Endothelial cell of umbilical vein (primary cell): ENCODE measurements around the gene ENHO. TPM values are rescaled to one million over a fixed set of nuclear protein-coding genes. Genes with fewer than 3 reads are reported as not detected.

Source experiments
- BruUV-seq: library from RNA; stranded (reverse); fragments of 400-500 nt; replicated peaks from 2 replicates; lab custom pipeline; 2021; lab: Mats Ljungman, UMichigan
- CTCF ChIA-PET: fragments of 300-600, 350-600 bp; sonication (Branson Sonifier 250); formaldehyde crosslinking; loops from one replicate; lab custom pipeline; 2021; ENCODE audit warnings: antibody characterized with exemption, inconsistent platforms; lab: Charles Lee
- POLR2A ChIA-PET: fragments of 300-600, 350-600 bp; sonication (Branson Sonifier 250); formaldehyde crosslinking; loops from one replicate; lab custom pipeline; 2021; ENCODE audit warnings: antibody characterized with exemption, inconsistent platforms; lab: Charles Lee
- DNase-seq: peaks from one replicate; pipeline ENCODE4 v3.0.0-alpha.2; 2011; ENCODE audit warnings: low read depth, low spot score
- FAIRE-seq: peaks from 2 replicates; lab custom pipeline; 2011; peaks lifted over from hg19 to GRCh38; lab: Jason Lieb, UNC
- H2AFZ ChIP-seq: 2 replicates; pipeline ENCODE4 v1.6.0; 2012; ENCODE audit warnings: low read depth, low read length, control low read depth, inconsistent platforms
- H3K27ac ChIP-seq: 2 replicates; pipeline ENCODE4 v1.5.1; 2011; ENCODE audit warnings: low read depth, mild to moderate bottlenecking, control low read depth, low read length, moderate library complexity; ENCODE audit not compliant: insufficient read depth
- H3K27me3 ChIP-seq, 2 experiments: 2 replicates each; pipeline versions ENCODE4 v1.6.0 to v1.6.1; 2011; ENCODE audit warnings: low read length in 2 of 2, mixed read lengths in 1 of 2; ENCODE audit not compliant: control insufficient read depth in 2 of 2, insufficient read depth in 2 of 2
- H3K36me3 ChIP-seq, 2 experiments: 2 replicates in 1 of 2; 3 replicates in 1 of 2; pipeline ENCODE4 v1.5.1; 2011; ENCODE audit warnings: low read length in 2 of 2, mild to moderate bottlenecking in 1 of 2, moderate library complexity in 1 of 2; ENCODE audit not compliant: control insufficient read depth in 2 of 2, insufficient read depth in 2 of 2; ENCODE audit errors: extremely low read depth in 1 of 2
- H3K4me1 ChIP-seq: 3 replicates; pipeline ENCODE4 v1.5.1; 2011; ENCODE audit warnings: mild to moderate bottlenecking, low read length; ENCODE audit not compliant: control insufficient read depth, insufficient read depth; ENCODE audit errors: extremely low read depth
- H3K4me2 ChIP-seq: 2 replicates; pipeline ENCODE4 v1.6.1; 2011; ENCODE audit warnings: low read length, control low read depth, mixed read lengths; ENCODE audit not compliant: insufficient read depth
- H3K4me3 ChIP-seq, 3 experiments: fragments of 200-600 bp in 1 of 3; sonication (generic), shearing (Covaris generic) in 1 of 3; replicated peaks in 1 of 3; 2 replicates each; pipeline ENCODE4 v1.5.1; 2011 to 2016; ENCODE audit warnings: control low read depth in 3 of 3, low read length in 3 of 3, mild to moderate bottlenecking in 2 of 3, inconsistent platforms in 1 of 3, low read depth in 1 of 3, moderate library complexity in 1 of 3; ENCODE audit not compliant: insufficient read depth in 1 of 3
- H3K79me2 ChIP-seq: 2 replicates; pipeline ENCODE4 v1.6.0; 2012; ENCODE audit warnings: low read length, inconsistent platforms; ENCODE audit not compliant: control insufficient read depth, insufficient read depth
- H3K9ac ChIP-seq: replicated peaks from 2 replicates; pipeline ENCODE3; 2011; ENCODE audit warnings: low read length, control low read depth; ENCODE audit not compliant: insufficient read depth; ENCODE audit errors: extremely low read depth
- H3K9me1 ChIP-seq: replicated peaks from 3 replicates; pipeline ENCODE4 v1.6.0; 2011; ENCODE audit warnings: mild to moderate bottlenecking, low read length; ENCODE audit not compliant: control insufficient read depth, insufficient read depth; ENCODE audit errors: extremely low read depth
- H3K9me3 ChIP-seq: replicated peaks from 2 replicates; pipeline ENCODE4 v1.5.1; 2012; ENCODE audit warnings: low read length, inconsistent platforms; ENCODE audit not compliant: control insufficient read depth, insufficient read depth
- H4K20me1 ChIP-seq: replicated peaks from 2 replicates; pipeline ENCODE3; 2011; ENCODE audit warnings: mild to moderate bottlenecking, low read length; ENCODE audit not compliant: control insufficient read depth, insufficient read depth; ENCODE audit errors: extremely low read depth
- EZH2 ChIP-seq: IDR thresholded peaks from 2 replicates; pipeline ENCODE4 v1.6.1; 2012; ENCODE audit warnings: borderline replicate concordance, low read depth, mild to moderate bottlenecking, moderate library complexity, low read length, inconsistent platforms; ENCODE audit not compliant: severe bottlenecking
- FOS ChIP-seq: IDR thresholded peaks from 2 replicates; pipeline ENCODE4 v1.6.1; 2011; ENCODE audit warnings: mild to moderate bottlenecking, low read length, moderate library complexity, borderline replicate concordance; ENCODE audit not compliant: insufficient read depth
- GATA2 ChIP-seq: IDR thresholded peaks from 2 replicates; pipeline ENCODE4 v1.7.0; 2011; ENCODE audit warnings: low read depth, mild to moderate bottlenecking, moderate library complexity, mixed read lengths, low read length; ENCODE audit not compliant: insufficient read length, insufficient read depth
- JUN ChIP-seq: IDR thresholded peaks from 2 replicates; pipeline ENCODE4 v1.6.1; 2011; ENCODE audit warnings: borderline replicate concordance, low read depth; ENCODE audit not compliant: insufficient read length, insufficient read depth
- MAX ChIP-seq: IDR thresholded peaks from 2 replicates; pipeline ENCODE4 v1.6.1; 2011; ENCODE audit not compliant: insufficient read depth, insufficient read length
- MYC ChIP-seq: IDR thresholded peaks from one replicate; pipeline ENCODE4 v1.6.1; 2011; ENCODE audit warnings: mild to moderate bottlenecking, low read depth, low read length
- POLR2A ChIP-seq: IDR thresholded peaks from 2 replicates; pipeline ENCODE4 v1.6.1; 2012; ENCODE audit warnings: low read depth, mild to moderate bottlenecking, control low read depth, low read length
- POLR2AphosphoS5 ChIP-seq: IDR thresholded peaks from 2 replicates; pipeline ENCODE4 v1.6.1; 2012; ENCODE audit warnings: low read depth, mild to moderate bottlenecking, control low read depth, low read length, moderate library complexity; ENCODE audit not compliant: insufficient read depth
- dilution Hi-C: fragments of 300-500 bp; cut with MboI; formaldehyde crosslinking; loops from one replicate; pipeline ENCODE4 v1.15.0; 2019; ENCODE audit warnings: low sequenced_read_pairs; ENCODE audit not compliant: extremely low pct_ligation_motif_present
- intact Hi-C: fragments of 100-400 bp; cut with micrococcal nuclease; formaldehyde crosslinking; loops from one replicate; pipeline ENCODE4 v1.10.0; 2022
- polyA plus RNA-seq, 4 experiments: library from polyadenylated mRNA; depleted of rRNA in 3 of 4; stranded (reverse) in 3 of 4; unstranded in 1 of 4; fragments of >200 nt; gene quantifications; 2 replicates each; pipeline versions ENCODE4 v1.2.1 to v1.2.3, GENCODE V29; 2011 to 2012; ENCODE audit warnings: missing spikeins in 1 of 4
- total RNA-seq: library from RNA; stranded (reverse); gene quantifications from 2 replicates; pipeline ENCODE4 v1.2.3, GENCODE V29; 2021
- TF ChIP-seq, protein P1 (sequence below), 2 donors: IDR thresholded peaks; 1 replicate in 1 of 2; 2 replicates in 1 of 2; pipeline ENCODE4 v1.5.1; 2011; ENCODE audit warnings: low read length in 2 of 2, mild to moderate bottlenecking in 2 of 2, moderate library complexity in 2 of 2, control low read depth in 1 of 2, inconsistent platforms in 1 of 2, low read depth in 1 of 2; ENCODE audit not compliant: insufficient read depth in 1 of 2; ENCODE audit errors: extremely low read depth in 1 of 2

ENHO gene
- total and polyA plus RNA-seq, 2 donors (not counting 3 experiments of a cell fraction or from before 2014, with no cell fraction given), result 0.10 TPM; not detected in 1

DNA sequence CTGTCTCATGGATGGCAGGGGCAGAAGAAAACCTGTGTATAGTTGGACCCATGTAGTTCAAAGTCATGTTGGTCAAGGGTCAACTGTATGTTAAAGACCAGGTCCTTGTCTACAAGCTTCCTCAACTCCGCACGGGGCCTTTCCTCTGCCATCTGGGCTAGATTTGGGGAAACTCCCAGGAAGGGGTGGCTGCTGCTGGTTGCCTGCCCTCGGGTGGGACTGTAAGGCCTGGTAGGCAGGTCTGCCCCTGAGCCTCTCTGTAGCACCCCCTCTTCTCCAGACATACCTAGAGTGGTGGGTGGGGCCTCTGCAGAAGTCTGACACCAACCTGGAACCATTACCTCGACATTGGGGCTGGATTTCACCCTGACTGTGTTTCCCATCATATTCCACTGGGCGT is 15.2 kb downstream of the ENHO start:
- POLR2A ChIA-PET, result no interaction called here
- Histone ChIP-seq H3K4me3 (no peak overlapping the region), H3K9ac (no peak overlapping the region), H4K20me1 (no peaks in the 10 kb centered on the region), H3K27ac (no peak overlapping the region), H3K27me3 (peaks cover 10 to 14% of the 10 kb centered on the region in 2 experiments), H3K4me1 (no peaks in the 10 kb centered on the region), H3K9me1 (no peaks in the 10 kb centered on the region), H3K36me3 (no peaks in the 10 kb centered on the region), H3K79me2 (no peaks in the 10 kb centered on the region), H2AFZ (no peak overlapping the region), H3K9me3 (no peaks in the 10 kb centered on the region), H3K4me2 (no peak overlapping the region)
- intact Hi-C loops, result no loop called here
- DNase-seq (no peak), FAIRE-seq (no peak)
- TF ChIP-seq JUN (no peak), EZH2 (no peak), POLR2A (no peak), POLR2AphosphoS5 (no peak), GATA2 (no peak), MYC (no peak), FOS (no peak), MAX (no peak)
- TF ChIP-seq, protein P1, sequence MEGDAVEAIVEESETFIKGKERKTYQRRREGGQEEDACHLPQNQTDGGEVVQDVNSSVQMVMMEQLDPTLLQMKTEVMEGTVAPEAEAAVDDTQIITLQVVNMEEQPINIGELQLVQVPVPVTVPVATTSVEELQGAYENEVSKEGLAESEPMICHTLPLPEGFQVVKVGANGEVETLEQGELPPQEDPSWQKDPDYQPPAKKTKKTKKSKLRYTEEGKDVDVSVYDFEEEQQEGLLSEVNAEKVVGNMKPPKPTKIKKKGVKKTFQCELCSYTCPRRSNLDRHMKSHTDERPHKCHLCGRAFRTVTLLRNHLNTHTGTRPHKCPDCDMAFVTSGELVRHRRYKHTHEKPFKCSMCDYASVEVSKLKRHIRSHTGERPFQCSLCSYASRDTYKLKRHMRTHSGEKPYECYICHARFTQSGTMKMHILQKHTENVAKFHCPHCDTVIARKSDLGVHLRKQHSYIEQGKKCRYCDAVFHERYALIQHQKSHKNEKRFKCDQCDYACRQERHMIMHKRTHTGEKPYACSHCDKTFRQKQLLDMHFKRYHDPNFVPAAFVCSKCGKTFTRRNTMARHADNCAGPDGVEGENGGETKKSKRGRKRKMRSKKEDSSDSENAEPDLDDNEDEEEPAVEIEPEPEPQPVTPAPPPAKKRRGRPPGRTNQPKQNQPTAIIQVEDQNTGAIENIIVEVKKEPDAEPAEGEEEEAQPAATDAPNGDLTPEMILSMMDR (IDR thresholded peaks at IDR 0.05; ENCODE audit: extremely low read depth in 1 of 2, insufficient read depth in 1 of 2, low read depth in 1 of 2, low read length in 2 of 2), result no peak
- dilution Hi-C loops, result loop anchor here (25.0 kb wide), 1 partner anchor 95 kb away; no protein-coding TSS in a partner anchor
- BruUV-seq, result no TSS peak
- CTCF ChIA-PET, result interaction anchor here (1.0 to 2.7 kb wide), 5 partner anchors 40 to 104 kb away, joined by 3 to 19 read pairs (median 11); no protein-coding TSS in a partner anchor
